Fibroblast of lung (primary cell): ENCODE results near the gene MSH3. TPM values are rescaled to one million over a fixed set of nuclear protein-coding genes. Genes with fewer than 3 reads are reported as not detected.

Source experiments
- DNase-seq, 2 donors: peaks; one replicate each; pipeline versions ENCODE4 v3.0.0 to v3.0.0-alpha.2; 2010; ENCODE audit warnings: low read depth in 2 of 2
- H2AFZ ChIP-seq: 2 replicates; pipeline ENCODE4 v1.5.1; 2012; ENCODE audit warnings: low read length, control low read depth, inconsistent platforms
- H3K27ac ChIP-seq: 2 replicates; pipeline ENCODE4 v1.5.1; 2011; ENCODE audit warnings: low read length, control low read depth; ENCODE audit not compliant: insufficient read depth
- H3K27me3 ChIP-seq: 2 replicates; pipeline ENCODE4 v1.5.1; 2011; ENCODE audit warnings: mild to moderate bottlenecking, low read length; ENCODE audit not compliant: control insufficient read depth, insufficient read depth
- H3K36me3 ChIP-seq: 2 replicates; pipeline ENCODE4 v1.5.1; 2011; ENCODE audit warnings: low read length; ENCODE audit not compliant: control insufficient read depth, insufficient read depth
- H3K4me1 ChIP-seq: 2 replicates; pipeline ENCODE4 v1.5.1; 2011; ENCODE audit warnings: low read length; ENCODE audit not compliant: control insufficient read depth, insufficient read depth; ENCODE audit errors: extremely low read depth
- H3K4me2 ChIP-seq: 2 replicates; pipeline ENCODE4 v1.5.1; 2011; ENCODE audit warnings: low read length, control low read depth; ENCODE audit not compliant: insufficient read depth; ENCODE audit errors: extremely low read depth
- H3K4me3 ChIP-seq, 4 experiments: fragments of 200-600 bp in 1 of 4; sonication (generic) in 1 of 4; replicated peaks in 1 of 4; 2 replicates each; pipeline ENCODE4 v1.5.1; 2011 to 2016; ENCODE audit warnings: low read length in 4 of 4, low read depth in 3 of 4, mild to moderate bottlenecking in 3 of 4, control low read depth in 2 of 4, inconsistent platforms in 1 of 4, mixed read lengths in 1 of 4; ENCODE audit not compliant: insufficient read depth in 1 of 4; ENCODE audit errors: control extremely low read depth in 1 of 4
- H3K79me2 ChIP-seq: 2 replicates; pipeline ENCODE4 v1.5.1; 2012; ENCODE audit warnings: mild to moderate bottlenecking, low read length, inconsistent platforms; ENCODE audit not compliant: control insufficient read depth, insufficient read depth
- H3K9ac ChIP-seq: 2 replicates; pipeline ENCODE4 v1.5.1; 2011; ENCODE audit warnings: mild to moderate bottlenecking, low read length, control low read depth; ENCODE audit not compliant: insufficient read depth
- H3K9me3 ChIP-seq: 2 replicates; pipeline ENCODE4 v1.5.1; 2012; ENCODE audit warnings: low read depth, low read length; ENCODE audit not compliant: control insufficient read depth, insufficient read depth
- H4K20me1 ChIP-seq: 2 replicates; pipeline ENCODE4 v1.5.1; 2011; ENCODE audit warnings: low read length; ENCODE audit not compliant: control insufficient read depth, insufficient read depth; ENCODE audit errors: extremely low read depth
- EZH2 ChIP-seq: IDR thresholded peaks from 2 replicates; pipeline ENCODE4 v1.5.1; 2012; ENCODE audit warnings: low read length, control low read depth, mild to moderate bottlenecking; ENCODE audit errors: missing control alignments
- polyA plus RNA-seq, 2 donors: library from polyadenylated mRNA; depleted of rRNA in 1 of 2; stranded (reverse) in 1 of 2; unstranded in 1 of 2; fragments of >200 nt; gene quantifications; 2 replicates each; pipeline ENCODE4 v1.2.1, GENCODE V29; 2011 to 2012; ENCODE audit warnings: missing spikeins in 1 of 2
- total RNA-seq: library from RNA; depleted of rRNA; stranded (reverse); fragments of >200 nt; gene quantifications from 2 replicates; pipeline ENCODE4 v1.2.1, GENCODE V29; 2014
- TF ChIP-seq, protein P1 (sequence below), 2 donors: IDR thresholded peaks in 1 of 2; conservative IDR thresholded peaks in 1 of 2; 1 replicate in 1 of 2; 2 replicates in 1 of 2; pipeline ENCODE4 v1.5.1; 2011 to 2012; ENCODE audit warnings: low read length in 2 of 2, control low read depth in 1 of 2, inconsistent platforms in 1 of 2, low read depth in 1 of 2, mild to moderate bottlenecking in 1 of 2

Gene MSH3
- total and polyA plus RNA-seq, 2 donors (not counting 1 experiment from before 2014, with no cell fraction given): 9.1 to 14.4 TPM

DNA sequence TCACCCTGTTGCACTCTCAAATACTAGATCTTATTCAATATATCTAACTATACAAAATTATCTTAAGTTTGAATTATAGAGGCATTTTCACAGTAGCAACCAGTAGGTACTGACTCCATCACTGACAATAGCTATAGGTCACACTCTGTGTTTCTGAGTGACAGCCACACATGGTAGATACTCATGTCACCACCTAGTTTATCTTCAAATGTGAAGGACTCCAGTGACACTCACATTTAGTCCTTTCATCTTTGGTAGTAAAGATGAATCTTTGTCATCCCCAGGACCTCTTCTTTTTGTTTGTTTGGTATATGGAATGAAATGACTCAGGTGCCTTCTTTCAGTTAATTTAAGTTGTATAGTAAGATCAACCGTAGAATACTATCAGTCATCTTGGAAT lies 102.8 kb downstream of the MSH3 start:
- TF ChIP-seq EZH2: no peak
- TF ChIP-seq, protein P1, sequence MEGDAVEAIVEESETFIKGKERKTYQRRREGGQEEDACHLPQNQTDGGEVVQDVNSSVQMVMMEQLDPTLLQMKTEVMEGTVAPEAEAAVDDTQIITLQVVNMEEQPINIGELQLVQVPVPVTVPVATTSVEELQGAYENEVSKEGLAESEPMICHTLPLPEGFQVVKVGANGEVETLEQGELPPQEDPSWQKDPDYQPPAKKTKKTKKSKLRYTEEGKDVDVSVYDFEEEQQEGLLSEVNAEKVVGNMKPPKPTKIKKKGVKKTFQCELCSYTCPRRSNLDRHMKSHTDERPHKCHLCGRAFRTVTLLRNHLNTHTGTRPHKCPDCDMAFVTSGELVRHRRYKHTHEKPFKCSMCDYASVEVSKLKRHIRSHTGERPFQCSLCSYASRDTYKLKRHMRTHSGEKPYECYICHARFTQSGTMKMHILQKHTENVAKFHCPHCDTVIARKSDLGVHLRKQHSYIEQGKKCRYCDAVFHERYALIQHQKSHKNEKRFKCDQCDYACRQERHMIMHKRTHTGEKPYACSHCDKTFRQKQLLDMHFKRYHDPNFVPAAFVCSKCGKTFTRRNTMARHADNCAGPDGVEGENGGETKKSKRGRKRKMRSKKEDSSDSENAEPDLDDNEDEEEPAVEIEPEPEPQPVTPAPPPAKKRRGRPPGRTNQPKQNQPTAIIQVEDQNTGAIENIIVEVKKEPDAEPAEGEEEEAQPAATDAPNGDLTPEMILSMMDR (conservative IDR thresholded peaks at IDR 0.05 in 1 of 2, IDR thresholded peaks at IDR 0.05 in 1 of 2; ENCODE audit: low read depth in 1 of 2, low read length in 2 of 2): no peak
- no peak for DNase-seq
- H3K36me3 ChIP-seq: no peaks in the 10 kb centered on the region

DNA sequence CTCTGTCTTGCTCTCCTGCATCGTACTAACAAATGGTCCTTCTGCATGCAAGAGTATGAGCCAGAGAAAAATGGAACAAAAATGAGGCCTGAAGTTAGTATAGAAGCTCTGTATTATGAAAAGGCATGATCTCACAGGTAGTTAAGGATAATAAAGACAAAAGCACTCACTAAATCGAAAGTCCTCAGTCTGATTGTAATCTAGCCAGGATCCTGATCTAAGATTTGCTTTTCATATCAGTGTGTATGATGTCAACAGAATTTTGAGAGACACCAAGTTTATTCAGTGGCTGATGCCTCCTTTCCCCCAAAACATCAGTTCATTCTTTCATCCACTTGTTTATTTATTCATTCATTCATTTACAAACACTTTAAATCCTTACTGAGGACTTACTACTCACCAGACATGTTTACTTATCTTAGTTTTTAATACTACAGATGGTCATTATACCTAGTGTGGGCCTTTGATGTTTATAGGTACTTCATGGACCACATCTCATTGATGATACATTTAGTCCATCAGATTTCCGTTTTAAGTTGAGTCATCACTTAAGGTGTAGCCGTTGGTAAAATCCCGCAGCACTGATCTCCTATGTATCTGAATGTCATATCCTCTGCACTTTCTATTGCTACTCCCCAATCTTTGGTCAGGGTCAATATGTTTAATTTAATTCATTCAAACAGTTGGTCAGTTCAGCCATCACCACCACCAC lies 105.6 kb downstream of the MSH3 start:
- no peak overlapping the region for H2AFZ ChIP-seq

More for the DNA sequence above, 102.8 kb downstream of the MSH3 start:
- H4K20me1 ChIP-seq: no peaks in the 10 kb centered on the region
- H3K4me2 ChIP-seq: no peak overlapping the region
- H3K27me3 ChIP-seq: no peaks in the 10 kb centered on the region
- no peaks in the 10 kb centered on the region for H3K4me1 ChIP-seq
- no peak overlapping the region for H3K27ac ChIP-seq
- no peak overlapping the region for H2AFZ ChIP-seq
- no peak overlapping the region for H3K4me3 ChIP-seq
- H3K79me2 ChIP-seq: no peaks in the 10 kb centered on the region
- H3K9ac ChIP-seq: no peak overlapping the region
- H3K9me3 ChIP-seq: no peaks in the 10 kb centered on the region

DNA sequence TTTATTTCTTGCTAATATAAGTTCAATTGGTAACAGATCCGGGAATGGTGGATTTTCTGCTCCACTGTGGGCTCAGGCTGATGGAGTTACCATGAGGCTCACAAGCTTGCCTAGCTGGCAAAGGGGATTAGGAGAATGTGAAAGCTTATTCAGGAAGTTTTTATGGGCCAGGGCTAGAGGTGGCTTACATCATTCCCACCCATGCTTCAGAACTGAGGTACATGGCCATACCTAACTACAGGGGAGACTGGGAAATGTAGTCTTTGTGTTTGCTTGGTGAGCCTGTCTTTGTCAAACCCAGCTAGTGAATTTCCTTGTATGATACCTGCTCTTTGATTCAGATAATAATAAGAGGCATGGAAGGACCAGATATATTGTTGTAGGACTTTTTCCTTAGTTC lies 106.2 kb downstream of the MSH3 start:
- Histone ChIP-seq H3K4me2 (no peak overlapping the region), H3K9ac (no peak overlapping the region), H3K27me3 (no peaks in the 10 kb centered on the region), H4K20me1 (no peaks in the 10 kb centered on the region), H3K4me3 (no peak overlapping the region), H3K36me3 (no peaks in the 10 kb centered on the region), H3K4me1 (no peaks in the 10 kb centered on the region), H3K79me2 (no peaks in the 10 kb centered on the region), H3K27ac (no peak overlapping the region), H2AFZ (no peak overlapping the region), H3K9me3 (no peaks in the 10 kb centered on the region)
- TF ChIP-seq EZH2: no peak
- TF ChIP-seq, protein P1 (conservative IDR thresholded peaks at IDR 0.05 in 1 of 2, IDR thresholded peaks at IDR 0.05 in 1 of 2; ENCODE audit: low read depth in 1 of 2, low read length in 2 of 2): no peak
- DNase-seq: no peak

More for the DNA sequence above, 105.6 kb downstream of the MSH3 start:
- Histone ChIP-seq H3K9me3 (no peaks in the 10 kb centered on the region), H3K27me3 (no peaks in the 10 kb centered on the region), H3K4me2 (no peak overlapping the region), H3K36me3 (no peaks in the 10 kb centered on the region), H3K27ac (no peak overlapping the region), H3K79me2 (no peaks in the 10 kb centered on the region), H3K9ac (no peak overlapping the region), H3K4me1 (no peaks in the 10 kb centered on the region), H3K4me3 (no peak overlapping the region), H4K20me1 (no peaks in the 10 kb centered on the region)
- TF ChIP-seq, protein P1 (conservative IDR thresholded peaks at IDR 0.05 in 1 of 2, IDR thresholded peaks at IDR 0.05 in 1 of 2; ENCODE audit: low read depth in 1 of 2, low read length in 2 of 2): no peak
- TF ChIP-seq EZH2: no peak
- no peak for DNase-seq
